Caco-2 (cell line): ENCODE data around the gene ADGRF3. TPM values are rescaled to one million over a fixed set of nuclear protein-coding genes. Genes with fewer than 3 reads are reported as not detected.

Experiments used
- total RNA-seq: library from RNA; stranded (reverse); gene quantifications from 2 replicates; pipeline ENCODE4 v1.2.3, GENCODE V29; 2022

ADGRF3 gene
- total RNA-seq, 1 experiment from 2014 or later = 0.18 TPM

Other genes with a start within 250 kb of the ADGRF3 start
- gene GAREM2, start 173.7 kb downstream of the ADGRF3 start, total RNA-seq = 15.6 and 23.6 TPM in 2 replicates
- 143 and 150 TPM in 2 replicates for gene HADHA, start 102.2 kb downstream of the ADGRF3 start, total RNA-seq
- gene HADHB, start 101.8 kb downstream of the ADGRF3 start, total RNA-seq = 93.2 and 106 TPM in 2 replicates
- 61.3 and 68.9 TPM in 2 replicates for gene SELENOI, start 646 bp downstream of the ADGRF3 start, total RNA-seq
- 0.49 and 1.1 TPM in 2 replicates for gene DRC1, start 55.1 kb upstream of the ADGRF3 start, total RNA-seq
- gene OTOF, start 131.3 kb upstream of the ADGRF3 start, total RNA-seq = 0.09 TPM in 2 replicates